ENCODE data around the gene USP7. TPM values are rescaled to one million over a fixed set of nuclear protein-coding genes. Genes with fewer than 3 reads are reported as not detected.
A peak's percentile ranks its signal among the peaks of the same experiment; 100 is the strongest.
"Not testable (repeated sequence)": the region's sequence is repeated elsewhere in the genome, so short reads cannot be mapped to it uniquely, and the experiment has no call there.

Gene USP7
- 34.6 and 70.4 TPM in 2 replicates for total RNA-seq

DNA sequence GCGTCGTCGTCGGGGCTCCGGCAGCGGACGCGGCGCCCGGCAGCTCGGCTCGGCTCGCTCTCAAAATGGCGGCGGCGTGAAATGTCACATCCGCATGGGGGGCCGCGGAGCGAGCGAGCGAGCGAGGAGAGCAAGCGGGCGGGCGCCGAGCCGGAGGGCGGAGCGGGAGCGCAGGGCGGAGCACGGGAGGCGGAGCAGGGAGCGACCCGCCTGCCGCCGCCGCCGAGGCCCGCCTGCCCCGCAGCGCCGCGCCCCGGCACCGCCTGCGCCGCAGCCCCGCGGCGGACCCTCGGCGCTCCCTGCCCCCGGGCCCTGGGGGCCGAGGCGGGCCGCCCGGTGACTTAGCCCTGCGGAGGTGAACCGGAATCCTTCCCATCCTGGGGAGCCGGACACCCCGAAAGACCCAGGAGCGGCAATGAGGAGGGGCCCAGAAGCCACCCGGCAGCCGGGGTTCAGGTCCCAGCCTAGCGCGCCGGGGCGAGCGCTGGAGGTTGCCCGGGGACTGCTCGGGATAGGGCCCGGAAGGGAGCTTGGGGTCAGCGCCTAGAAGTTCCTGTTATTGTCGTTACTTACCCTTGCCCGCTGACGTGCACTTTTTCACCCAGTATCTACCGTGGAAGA, at the start of gene USP7:
TSS of gene USP7 (minus strand) at position 86 of the 621 bp plus-strand sequence. CDS start 621 bp downstream, outside the sequence.
- DNase-seq (ENCODE audit: low read depth), result peak; percentile 52

DNA sequence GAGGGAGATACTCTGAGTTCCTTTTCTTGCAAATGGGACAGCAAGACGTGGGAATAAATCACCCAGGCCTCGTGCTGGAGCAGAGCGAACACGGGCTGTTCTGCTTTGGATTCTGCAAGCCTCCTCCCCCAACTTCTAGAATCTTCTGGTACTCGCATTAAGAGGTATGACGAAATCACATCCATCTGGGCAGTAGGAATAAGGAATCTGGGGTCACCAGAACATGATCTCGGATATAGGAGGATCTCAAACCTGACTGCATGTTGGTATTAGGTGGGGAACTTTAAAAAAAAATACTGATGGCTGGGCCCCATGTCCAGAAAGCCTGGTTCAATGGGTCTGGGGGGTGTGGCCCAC, 49.8 kb upstream of the USP7 start:
- no peak for DNase-seq (ENCODE audit: low read depth)

DNA sequence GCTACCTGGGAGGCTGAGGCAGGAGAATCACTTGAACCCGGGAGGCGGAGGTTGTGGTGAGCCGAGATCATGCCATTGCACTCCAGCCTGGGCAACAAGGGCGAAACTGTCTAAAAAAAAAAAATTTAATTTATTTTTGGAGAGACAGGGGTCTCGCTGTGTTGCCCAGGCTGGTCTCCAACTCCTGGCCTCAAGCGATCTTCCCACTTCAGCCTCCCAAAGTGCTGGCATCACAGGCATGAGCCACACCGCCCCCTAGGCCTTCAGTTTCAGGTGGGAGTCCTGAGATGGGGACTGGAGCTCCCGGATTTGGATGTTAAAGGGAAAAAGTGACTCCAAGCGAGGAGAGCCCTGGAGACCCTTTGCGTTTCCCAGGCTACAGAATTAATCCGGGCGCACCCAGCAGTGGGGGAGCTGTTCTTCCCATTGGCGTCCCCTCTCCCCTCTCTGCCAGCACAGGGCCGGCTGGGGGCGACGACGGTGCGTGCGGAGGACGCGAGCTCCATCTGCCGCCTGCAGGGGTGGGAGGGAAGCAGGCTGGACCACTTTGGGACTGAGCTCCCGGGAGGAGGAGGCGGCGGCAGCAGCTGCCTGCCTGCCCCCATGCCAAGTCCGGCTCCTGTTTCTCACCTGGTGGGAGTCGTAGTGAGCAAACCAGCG, 49.3 kb upstream of the USP7 start:
- no peak for DNase-seq (ENCODE audit: low read depth)

DNA sequence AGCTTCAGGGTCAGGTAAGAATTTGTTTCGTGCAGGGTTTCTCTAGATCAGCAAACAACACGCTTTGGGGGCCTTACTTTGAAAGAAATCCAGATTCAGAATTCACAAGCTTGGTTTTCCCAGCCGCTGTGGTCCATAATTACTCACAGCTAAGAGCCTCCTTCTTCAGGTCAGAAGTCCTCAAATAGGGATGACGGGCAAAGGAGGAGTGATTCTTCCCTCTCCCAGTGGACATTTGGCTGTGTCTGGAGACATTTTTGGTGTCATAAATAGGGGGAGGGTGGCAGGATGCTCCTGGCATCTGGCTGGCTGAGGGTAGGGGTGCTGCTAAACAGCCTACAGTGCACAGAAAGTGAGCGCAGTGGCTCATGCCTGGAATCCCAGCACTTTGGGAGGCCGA, 48.6 kb upstream of the USP7 start:
- no peak for DNase-seq (ENCODE audit: low read depth)

GRCh38 chr16:9008601-9009260, 45.0 kb upstream of the USP7 start:
- peak; percentile 44 for DNase-seq (ENCODE audit: low read depth)

DNA sequence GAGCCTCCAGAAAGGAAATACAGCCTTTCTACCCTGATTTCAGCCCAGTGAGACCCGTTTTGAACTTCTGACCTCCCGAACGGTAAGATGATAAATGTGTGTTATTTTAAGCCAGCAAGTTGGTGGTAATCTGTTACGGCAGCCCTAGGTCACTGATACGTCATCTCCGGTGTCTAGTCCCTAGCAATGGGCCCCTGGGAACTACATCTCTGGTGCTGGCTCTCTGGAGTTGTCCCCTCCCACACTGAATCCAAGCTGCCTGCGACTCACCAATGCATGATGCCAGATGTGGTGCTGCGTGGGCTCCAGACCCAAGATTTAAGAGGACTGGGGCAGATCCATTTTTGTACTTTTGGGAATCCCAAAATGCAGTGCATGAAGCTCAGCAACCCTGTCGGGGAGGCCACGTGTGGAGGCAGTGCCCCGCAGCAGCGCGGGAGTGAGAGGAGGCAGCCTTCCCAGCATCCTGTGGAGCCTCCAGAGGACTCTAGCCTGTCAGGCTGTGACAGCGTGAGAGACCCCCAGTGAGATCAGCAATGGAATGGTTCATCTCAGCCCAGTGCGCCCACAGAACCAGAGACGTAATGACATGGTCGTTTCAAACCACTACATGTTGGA, 43.6 kb upstream of the USP7 start:
- DNase-seq (ENCODE audit: low read depth), result no peak

GRCh38 chr16:9004183-9004582, 40.5 kb upstream of the USP7 start:
- DNase-seq (ENCODE audit: low read depth), result no peak

- DNase-seq (ENCODE audit: low read depth), result no peak
These were observed 40.1 kb upstream of the USP7 start for GRCh38 chr16:9003763-9004162.

DNA sequence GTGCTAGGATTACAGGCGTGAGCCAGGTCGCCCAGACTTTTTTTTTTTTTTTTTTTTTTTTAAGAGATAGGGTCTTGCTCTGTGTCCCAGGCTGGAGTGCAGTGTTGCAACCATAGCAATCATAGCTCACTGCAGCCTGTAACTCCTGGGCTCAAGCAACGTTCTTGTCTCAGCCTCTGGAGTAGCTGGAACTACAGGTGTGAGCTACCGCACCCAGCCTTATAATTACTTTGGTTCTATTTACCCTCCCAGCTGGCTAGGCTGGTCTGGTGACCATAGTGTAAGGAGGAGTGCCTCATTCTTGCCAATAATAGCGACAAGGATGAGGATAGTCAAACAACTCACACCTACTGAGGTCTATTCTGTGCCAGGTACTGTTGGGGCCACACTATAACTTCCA, 39.6 kb upstream of the USP7 start:
- DNase-seq (ENCODE audit: low read depth), result no peak

DNA sequence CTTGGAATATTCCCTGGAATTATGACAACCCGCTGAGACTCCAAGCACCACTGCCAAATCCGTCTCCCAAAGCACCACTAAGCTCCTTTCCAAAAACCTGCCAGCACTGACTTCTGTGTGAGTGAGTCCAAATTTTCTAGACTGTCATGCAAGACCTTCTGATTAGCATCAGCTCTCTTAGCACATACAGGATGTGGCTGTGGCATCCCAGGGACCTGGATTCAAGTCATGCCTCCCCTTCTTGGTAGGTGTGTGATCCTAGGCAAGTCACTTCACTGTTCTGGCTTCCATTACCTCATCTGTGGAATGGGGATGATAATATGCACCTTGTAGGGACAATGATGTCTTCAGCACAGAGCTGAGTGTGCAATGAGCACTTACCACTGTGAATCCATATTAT, 38.3 kb upstream of the USP7 start:
- DNase-seq (ENCODE audit: low read depth), result no peak

DNA sequence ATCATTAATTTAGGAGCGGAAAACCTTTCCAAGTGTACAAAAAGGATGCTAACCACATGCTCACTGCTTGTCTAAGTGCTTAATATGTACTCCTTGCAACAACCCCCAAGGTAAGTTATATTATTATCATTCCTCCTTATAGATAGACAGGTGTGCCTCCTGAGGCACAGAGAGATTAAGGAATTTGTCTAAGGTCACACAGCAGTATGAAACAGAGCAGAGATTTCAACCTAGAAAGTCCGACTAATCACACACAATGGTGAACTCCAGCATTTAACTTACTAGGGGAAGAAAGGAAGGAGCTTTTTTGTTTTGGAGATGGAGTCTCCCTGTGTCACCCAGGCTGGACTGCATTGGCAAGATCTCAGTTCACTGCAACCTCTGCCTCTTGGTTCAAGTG, 37.0 kb upstream of the USP7 start:
- DNase-seq (ENCODE audit: low read depth), result no peak

DNA sequence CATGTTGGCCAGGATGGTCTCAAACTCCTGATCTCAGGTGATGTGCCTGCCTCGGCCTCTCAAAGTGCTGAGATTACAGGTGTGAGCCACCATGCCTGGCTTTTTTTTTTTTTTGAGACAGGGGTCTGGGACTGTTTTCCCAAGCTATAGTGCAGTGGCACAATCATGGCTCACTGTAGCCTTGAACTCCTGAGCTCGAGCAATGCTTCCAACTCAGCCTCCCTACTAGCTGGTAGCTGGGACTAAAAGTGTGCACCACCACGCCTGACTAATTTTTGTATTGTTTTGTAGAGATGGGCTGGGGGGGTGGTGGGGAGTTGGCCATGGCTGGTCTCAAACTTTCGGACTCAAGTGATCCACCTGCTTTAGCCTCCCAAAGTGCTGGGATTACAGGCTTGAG, 36.1 kb upstream of the USP7 start:
- DNase-seq (ENCODE audit: low read depth), result no peak

DNA sequence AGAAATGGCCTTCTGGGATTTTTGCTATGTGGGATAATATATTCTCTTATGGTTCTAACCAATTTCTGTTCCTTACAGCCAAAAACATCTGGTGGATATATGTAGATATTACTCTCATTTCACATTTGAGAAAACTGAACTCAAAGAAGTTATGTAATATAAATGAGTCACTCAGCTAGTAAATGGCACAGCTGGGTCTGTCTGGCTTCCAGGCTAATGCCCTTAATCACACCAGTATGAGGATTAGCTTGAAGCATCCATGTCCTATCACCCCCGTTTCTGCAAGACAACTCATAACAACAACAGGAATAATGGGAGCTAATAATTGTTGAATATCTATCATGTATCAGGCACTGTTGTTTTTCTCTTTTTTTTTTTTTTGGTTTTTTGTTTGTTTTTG, 34.4 kb upstream of the USP7 start:
- peak; percentile 8 for DNase-seq (ENCODE audit: low read depth)

DNA sequence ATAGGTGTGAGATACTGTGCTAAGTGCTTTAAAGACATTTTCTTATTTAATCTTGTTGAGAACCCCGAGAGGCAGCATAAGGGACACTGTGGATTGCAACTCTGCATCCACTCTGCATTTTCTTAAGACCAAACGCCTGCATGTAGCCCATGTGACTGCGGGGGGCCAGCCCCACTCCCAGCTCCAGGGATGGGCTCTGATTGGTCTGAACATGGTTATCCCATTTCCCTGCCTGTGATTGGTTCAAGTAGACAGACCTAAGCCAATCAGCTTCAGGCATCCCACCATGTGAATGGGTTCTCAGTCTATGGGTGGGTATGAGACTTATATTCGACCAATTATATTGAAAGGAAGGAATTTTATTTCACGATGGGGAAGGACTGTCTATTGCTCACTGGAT, 33.2 kb upstream of the USP7 start:
- DNase-seq (ENCODE audit: low read depth), result no peak

DNA sequence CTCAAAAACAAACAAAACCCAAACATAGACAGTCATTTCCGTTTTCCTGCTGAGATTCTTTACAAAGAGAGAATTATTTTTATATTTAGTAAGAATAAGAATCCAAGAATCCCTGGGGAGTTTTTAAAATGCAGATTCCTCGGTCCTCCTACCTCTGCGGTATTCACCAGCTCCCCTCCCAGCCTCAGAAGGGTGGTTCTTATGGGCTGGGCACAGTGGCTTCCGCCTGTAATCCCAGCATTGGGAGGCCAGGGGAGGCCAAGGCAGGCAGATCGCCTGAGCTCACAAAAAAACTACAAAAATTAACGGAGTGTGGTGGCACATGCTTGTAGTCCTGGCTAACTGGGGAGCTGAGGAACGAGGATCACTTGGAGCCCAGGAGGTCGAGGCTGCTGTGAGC, 26.7 kb upstream of the USP7 start:
- DNase-seq (ENCODE audit: low read depth), result no peak

DNA sequence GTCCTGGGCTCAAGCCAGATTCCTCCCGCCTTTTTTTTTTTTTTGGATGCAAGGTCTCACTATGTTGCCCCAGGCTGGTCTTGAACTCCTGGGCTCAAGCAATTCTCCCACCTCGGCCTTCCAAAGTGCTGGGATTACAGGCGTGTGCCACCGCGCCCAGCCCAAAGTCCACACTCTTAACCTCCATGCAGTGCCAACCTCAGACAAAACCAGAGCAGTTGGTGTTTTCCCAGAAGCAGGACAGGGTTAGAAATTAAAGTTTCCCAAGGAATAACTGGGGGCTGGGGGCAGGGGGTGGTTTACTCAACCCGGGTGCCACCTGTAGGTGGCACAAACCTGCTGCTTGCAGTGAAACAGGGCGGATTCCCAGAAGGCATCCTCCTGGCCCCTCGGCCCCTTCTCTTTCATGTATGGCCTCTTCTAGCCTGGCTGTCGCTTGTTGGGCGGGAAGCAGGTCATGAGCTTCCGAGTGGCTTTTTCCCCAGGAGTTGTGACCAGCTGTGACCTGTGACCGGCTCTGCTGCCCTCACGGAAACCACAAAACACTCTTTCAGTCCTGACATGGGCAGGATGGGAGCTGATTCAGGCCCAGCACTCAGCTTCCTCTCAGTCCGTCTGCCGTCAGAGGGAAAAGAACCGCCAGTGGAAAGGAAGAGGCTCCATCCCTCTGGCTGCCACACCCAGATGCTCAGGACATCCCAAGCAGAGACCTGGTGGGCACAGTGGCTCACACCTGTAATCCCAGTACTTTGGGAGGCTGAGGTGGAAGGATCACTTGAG, 25.6 kb upstream of the USP7 start:
- DNase-seq (ENCODE audit: low read depth), result no peak

DNA sequence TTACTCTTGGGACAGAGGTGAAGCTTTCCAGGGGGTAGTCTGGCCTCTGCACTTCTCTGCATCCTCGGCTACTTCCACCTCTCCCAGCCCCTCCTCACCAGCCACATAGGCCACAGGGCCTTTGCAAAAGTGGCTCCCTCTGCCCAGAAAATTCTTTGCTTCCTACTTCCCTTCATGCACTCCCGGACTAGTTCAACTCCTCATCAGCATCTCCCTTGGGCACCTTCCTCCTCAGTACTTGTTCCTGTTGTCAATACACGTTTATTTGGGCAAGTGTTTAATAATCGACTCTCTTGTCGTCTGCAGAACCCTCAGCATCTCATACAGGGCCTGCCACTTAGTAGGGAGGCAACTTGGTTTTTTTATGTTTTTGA, 23.1 kb upstream of the USP7 start:
- DNase-seq (ENCODE audit: low read depth), result no peak

GRCh38 chr16:8986111-8986510, 22.4 kb upstream of the USP7 start:
- no peak for DNase-seq (ENCODE audit: low read depth)

DNA sequence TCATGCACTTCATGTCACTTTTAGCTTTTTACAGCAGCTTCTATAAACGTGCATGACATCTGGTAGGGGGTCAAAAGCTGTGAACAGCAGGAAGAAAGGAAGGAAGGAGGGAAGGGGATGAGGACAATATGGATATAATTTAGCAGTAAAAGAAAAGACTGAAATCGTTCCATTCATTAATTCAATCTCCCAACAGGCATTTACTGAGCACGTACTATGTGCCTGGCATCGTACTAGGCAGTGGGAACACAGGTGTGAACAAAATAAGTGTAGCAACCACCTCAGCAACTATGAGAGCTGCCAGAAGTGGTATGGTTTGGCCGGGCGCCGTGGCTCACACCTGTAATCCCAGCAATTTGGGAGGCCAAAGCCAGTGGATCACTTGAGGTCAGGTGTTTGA, 19.1 kb upstream of the USP7 start:
- no peak for DNase-seq (ENCODE audit: low read depth)

DNA sequence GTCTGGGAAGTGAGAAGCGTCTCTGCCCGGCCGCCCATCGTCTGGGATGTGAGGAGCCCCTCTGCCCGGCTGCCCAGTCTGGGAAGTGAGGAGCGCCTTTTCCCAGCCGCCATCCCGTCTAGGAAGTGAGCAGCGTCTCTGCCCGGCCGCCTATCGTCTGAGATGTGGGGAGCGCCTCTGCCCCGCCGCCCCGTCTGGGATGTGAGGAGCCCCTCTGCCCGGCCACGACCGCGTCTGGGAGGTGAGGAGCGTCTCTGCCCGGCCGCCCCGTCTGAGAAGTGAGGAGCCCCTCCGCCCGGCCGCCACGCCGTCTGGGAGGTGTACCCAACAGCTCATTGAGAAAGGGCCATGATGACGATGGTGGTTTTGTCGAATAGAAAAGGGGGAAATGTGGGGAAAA, 18.2 kb upstream of the USP7 start:
- not testable (repeated sequence) for DNase-seq (ENCODE audit: low read depth)

DNA sequence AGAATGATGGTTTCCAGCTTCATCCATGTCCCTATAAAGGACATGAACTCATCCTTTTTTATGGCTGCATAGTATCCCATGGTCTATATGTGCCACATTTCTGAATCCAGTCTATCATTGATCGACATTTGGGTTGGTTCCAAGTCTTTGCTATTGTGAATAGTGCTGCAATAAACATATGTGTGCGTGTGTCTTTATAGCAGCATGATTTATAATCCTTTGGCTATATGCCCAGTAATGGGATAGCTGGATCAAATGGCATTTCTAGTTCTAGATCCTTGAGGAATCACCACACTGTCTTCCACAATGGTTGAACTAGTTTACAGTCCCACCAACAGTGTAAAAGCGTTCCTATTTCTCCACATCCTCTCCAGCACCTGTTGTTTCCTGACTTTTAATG, 12.5 kb upstream of the USP7 start:
- not testable (repeated sequence) for DNase-seq (ENCODE audit: low read depth)

DNA sequence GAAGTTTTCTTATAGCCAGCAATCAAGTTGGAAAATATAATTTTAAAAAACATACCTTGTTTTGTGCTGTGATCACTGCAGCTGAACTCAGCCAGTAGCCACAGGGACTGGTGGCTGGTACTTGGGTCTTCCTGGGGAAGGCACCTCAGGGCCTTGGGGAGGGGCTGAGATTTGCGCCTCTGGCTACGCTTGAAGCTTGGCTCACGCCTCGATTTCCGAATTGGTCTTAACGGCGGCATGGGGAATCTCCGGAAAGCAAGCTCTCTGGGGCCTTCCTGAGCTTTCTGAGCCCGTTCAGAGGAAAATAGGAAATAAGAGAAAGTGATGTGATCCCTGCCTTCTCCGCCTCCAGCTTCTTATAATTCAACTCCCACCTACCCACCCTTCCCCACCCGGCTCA, 11.3 kb upstream of the USP7 start:
- no peak for DNase-seq (ENCODE audit: low read depth)

All from renal cortical epithelial cell (primary cell).